Upper lobe of left lung (tissue), 4 donors: ENCODE results near the gene SIAH1.

Source experiments
- EP300 ChIP-seq, 4 donors: sonication (generic); formaldehyde crosslinking; IDR thresholded peaks; one replicate each; pipeline ENCODE4 v1.5.1; 2017; ENCODE audit warnings: antibody characterized with exemption in 4 of 4, control low read depth in 2 of 4
- POLR2A ChIP-seq, 4 donors: fragments of 450-650 bp; IDR thresholded peaks; one replicate each; pipeline ENCODE4 v1.5.1; 2016 to 2017; ENCODE audit warnings: antibody characterized with exemption in 4 of 4, mild to moderate bottlenecking in 2 of 4
- POLR2AphosphoS5 ChIP-seq, 2 donors: sonication (generic); formaldehyde crosslinking; IDR thresholded peaks; one replicate each; pipeline ENCODE4 v1.5.1; 2017; ENCODE audit warnings: antibody characterized with exemption in 2 of 2
- TF ChIP-seq, protein P1 (sequence below), 6 experiments: fragments of 450-650 bp in 4 of 6; fragments of 200-600 bp in 2 of 6; sonication (generic) in 2 of 6; IDR thresholded peaks; one replicate each; pipeline ENCODE4 v1.5.1; 2016 to 2019; ENCODE audit warnings: antibody characterized with exemption in 6 of 6

DNA sequence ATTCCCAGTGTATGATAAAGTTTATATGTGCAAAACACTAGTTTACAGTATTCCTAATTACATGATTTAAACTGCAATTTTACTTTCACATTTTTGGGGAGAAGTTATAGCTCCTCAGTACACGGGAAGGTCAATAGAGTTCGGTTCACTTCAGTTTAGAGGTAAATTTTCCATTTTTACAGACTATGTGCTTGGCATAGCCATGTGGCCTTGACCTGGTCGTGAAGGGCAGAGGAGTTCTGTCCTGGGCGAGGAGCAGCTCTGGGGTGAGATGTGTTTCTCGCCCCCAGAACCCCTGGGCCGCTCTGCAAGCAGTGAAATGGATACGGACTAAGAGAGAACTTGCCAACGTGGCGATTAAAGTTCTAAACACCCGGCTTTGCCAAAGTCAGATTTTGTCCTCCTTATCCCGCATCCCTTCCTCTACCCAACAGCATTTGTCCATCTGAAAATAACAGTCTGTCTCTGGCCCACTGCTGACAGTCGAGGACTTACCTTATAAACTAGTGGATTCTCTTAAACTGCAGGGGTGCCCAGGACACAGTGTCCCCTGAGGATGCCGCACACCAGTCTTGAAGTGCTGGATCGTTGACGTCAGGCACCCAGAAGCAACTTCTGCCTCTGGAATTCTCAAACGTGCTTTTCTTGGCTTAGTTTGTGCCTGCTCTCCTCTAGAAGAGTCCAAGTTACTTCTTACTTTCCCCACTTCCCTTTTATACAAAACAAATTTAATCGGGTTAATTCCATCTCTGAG lies 1.5 kb upstream of the SIAH1 start:
- TF ChIP-seq EP300 (IDR thresholded peaks at IDR 0.05) (no peak), POLR2AphosphoS5 (IDR thresholded peaks at IDR 0.05) (no peak), POLR2A (IDR thresholded peaks at IDR 0.05) (no peak)
- TF ChIP-seq, protein P1, sequence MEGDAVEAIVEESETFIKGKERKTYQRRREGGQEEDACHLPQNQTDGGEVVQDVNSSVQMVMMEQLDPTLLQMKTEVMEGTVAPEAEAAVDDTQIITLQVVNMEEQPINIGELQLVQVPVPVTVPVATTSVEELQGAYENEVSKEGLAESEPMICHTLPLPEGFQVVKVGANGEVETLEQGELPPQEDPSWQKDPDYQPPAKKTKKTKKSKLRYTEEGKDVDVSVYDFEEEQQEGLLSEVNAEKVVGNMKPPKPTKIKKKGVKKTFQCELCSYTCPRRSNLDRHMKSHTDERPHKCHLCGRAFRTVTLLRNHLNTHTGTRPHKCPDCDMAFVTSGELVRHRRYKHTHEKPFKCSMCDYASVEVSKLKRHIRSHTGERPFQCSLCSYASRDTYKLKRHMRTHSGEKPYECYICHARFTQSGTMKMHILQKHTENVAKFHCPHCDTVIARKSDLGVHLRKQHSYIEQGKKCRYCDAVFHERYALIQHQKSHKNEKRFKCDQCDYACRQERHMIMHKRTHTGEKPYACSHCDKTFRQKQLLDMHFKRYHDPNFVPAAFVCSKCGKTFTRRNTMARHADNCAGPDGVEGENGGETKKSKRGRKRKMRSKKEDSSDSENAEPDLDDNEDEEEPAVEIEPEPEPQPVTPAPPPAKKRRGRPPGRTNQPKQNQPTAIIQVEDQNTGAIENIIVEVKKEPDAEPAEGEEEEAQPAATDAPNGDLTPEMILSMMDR (IDR thresholded peaks at IDR 0.05), result no peak
